Measurements from ENCODE around the gene PDE4B. TPM values are rescaled to one million over a fixed set of nuclear protein-coding genes. Genes with fewer than 3 reads are reported as not detected.
"Not testable (repeated sequence)": the region's sequence is repeated elsewhere in the genome, so short reads cannot be mapped to it uniquely, and the experiment has no call there.

The PDE4B gene
- total RNA-seq, 1 donor from 2014 or later: 2.4 TPM

DNA sequence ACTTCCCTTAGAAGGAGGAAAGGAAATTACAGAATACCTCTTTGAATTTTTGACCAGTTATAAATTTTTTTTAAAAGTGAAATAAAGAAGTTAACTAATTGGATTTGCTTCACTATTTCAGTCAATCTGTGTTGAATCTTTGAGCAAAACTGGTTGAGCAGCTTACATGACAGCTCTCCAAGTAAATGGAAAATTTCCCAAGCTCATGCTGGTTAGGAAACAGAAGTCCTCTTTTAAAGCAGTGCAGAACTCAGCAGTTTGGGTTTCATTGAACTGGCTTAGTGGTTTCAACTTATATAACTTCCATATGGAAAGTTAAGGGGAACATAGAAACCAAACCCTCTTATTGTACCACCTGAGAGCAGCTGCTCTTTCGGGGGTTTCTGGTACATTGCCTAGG, 250.5 kb downstream of the PDE4B start:
- DNase-seq (ENCODE audit: low spot score) (no peak), ATAC-seq (no peak)

DNA sequence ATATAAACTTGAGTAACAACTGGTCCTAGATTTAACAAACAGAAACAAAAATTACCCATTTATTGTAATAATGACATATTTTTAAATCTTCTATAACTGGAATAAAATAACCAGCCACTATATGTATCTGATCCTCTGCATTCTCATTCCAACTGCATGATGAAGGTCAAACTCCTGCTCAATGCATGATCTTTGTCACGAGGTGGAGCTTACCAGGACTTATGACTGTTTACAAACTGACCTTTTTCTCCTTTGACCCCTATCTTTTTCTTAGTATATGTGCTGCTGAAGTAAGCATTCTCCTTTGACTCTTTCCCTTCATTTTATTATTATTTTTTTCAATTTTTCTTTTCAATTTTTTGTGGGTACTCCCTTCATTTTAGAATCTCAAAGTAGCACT, 252.2 kb downstream of the PDE4B start:
- ATAC-seq (no peak), DNase-seq (ENCODE audit: low spot score) (no peak)

DNA sequence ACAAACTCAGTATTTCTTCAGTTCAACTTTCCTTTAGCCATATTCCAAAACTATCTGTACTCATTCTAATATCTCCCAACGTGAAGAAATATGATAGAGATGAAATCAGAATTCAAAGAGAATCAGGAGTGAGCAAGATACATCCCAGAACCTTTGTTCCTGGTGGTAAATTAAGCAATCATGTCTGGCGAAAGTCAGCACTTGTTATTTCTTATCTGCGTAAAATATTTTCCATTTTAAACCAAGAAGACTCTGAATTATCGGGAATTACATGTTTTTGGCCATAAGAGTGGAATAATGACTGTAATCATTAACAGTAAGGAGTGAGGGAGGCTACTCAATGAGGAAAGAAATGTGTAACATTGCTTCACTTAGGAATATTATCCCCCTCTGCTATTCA, 253.7 kb downstream of the PDE4B start:
- ATAC-seq: no peak

DNA sequence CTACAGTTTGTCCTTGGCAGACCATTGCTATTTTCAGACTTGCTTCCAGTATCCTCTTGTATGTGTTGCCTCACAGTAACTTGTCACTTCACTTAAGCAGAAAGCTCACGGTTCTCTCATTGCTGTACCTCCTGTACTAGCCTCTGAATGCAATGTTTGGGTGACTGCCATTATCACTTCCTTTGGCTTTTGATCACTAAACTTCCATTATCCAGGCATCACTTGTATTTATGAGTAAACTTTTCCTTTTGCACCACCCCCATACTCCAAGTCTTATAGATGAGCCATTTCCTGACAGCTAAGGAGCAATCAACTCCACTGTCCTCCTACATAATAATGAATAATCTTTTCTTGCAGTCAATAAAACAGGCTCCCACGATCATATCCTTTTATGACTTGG, 255.3 kb downstream of the PDE4B start:
- ATAC-seq (no peak), DNase-seq (ENCODE audit: low spot score) (no peak)

More for the DNA sequence above, 253.7 kb downstream of the PDE4B start:
- DNase-seq (ENCODE audit: low spot score): no peak

DNA sequence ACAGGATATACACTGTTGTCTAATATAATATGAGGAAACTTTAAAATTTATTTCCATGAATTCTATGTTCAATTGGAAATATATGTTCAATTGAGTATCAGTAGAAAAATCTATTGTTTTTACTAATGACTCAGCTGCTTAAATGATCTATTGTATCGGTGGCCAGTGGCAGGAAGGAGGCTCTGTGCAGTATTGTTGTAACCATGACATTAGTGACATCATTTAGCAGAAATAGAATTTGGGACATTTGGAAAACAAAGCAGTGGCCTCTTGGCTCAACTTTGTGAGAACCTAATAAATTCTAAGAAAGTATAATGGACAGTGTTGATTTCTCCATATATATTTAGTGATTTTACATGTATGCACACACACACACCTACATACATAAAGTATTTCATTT, 257.4 kb downstream of the PDE4B start:
- ATAC-seq: no peak
- DNase-seq (ENCODE audit: low spot score): no peak

DNA sequence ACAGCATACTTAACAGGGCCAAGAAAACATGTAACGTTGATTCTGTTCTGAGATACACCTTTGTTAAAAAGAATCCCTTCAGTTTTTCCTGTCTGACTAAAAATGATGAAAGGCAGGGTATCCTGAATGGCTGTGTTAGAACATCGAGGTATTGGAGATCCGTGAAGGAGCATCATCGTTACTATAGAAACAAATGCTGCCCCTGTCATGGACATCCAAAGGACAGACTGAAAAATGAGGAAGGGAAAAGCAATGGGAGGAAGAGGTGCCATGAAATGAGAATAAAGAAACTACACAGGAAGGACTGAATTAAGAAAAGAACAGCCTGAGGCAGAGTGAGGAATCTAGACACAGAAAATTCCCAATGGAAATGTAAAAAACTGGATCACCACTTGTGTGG, 257.9 kb downstream of the PDE4B start:
- no peak for ATAC-seq

DNA sequence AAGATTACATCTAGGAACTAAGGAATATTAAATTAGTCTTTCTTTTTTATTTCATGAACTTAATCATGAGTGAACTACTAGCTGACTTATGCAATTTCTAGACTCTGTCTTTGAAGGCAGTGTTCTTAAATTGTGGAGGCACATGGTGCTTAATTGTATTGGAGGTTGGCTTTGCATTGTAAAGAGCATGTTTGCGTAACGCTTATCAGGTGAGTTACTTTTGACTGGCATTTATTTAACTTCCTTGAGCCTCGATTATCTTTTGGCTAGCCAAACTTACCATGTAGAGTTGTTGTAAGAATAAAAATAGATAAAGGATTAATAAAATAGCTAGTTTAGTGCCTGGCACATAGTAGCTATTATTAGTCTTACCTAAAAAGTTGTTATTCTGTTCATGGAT, 262.4 kb downstream of the PDE4B start:
- ATAC-seq (no peak), DNase-seq (ENCODE audit: low spot score) (no peak)

More for the DNA sequence above, 257.9 kb downstream of the PDE4B start:
- DNase-seq (ENCODE audit: low spot score): no peak

DNA sequence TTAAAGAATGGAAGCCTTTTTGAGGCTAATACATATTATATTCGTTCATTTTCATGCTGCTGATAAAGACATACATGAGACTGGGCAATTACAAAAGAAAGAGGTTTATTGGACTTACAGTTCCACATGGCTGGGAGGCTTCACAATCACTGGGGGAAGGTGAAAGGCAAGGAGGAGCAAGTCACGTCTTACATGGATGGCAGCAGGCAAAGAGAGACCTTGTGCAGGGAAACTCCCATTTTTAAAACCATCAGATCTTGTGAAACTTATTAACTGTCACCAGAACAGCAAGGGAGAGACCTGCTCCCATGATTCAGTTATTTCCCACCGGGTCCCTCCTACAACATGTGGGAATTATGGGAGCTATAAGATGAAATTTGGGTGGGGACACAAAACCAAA, 264.8 kb downstream of the PDE4B start:
- DNase-seq (ENCODE audit: low spot score); ATAC-seq: not testable (repeated sequence)

DNA sequence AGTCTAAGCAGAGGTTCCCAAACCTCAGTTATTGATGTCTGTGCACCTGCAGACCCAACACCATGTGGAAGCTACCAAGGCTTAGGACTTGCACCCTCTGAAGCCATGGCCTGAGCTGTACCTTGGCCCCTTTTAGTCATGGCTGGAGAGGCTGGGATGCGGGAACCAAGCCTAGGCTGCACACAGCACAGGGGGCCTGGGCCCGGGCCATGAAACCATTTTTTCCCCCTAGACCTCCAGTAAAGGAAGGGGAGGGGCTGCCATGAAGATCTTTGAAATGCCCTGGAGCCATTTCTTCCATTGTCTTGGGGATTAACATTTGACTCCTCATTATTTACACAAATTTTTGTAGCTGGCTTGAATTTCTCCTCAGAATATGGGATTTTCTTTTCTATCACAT, 265.9 kb downstream of the PDE4B start:
- DNase-seq (ENCODE audit: low spot score): no peak

DNA sequence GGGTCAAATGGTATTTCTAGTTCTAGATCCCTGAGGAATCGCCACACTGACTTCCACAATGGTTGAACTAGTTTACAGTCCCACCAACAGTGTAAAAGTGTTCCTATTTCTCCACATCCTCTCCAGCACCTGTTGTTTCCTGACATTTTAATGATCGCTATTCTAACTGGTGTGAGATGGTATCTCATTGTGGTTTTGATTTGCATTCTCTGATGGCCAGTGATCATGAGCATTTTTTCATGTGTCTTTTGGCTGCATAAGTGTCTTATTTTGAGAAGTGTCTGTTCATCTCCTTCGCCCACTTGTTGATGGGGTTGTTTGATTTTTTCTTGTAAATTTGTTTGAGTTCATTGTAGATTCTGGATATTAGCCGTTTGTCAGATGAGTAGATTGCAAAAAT, 274.5 kb downstream of the PDE4B start:
- not testable (repeated sequence) for ATAC-seq

More for the DNA sequence above, 265.9 kb downstream of the PDE4B start:
- ATAC-seq: no peak

DNA sequence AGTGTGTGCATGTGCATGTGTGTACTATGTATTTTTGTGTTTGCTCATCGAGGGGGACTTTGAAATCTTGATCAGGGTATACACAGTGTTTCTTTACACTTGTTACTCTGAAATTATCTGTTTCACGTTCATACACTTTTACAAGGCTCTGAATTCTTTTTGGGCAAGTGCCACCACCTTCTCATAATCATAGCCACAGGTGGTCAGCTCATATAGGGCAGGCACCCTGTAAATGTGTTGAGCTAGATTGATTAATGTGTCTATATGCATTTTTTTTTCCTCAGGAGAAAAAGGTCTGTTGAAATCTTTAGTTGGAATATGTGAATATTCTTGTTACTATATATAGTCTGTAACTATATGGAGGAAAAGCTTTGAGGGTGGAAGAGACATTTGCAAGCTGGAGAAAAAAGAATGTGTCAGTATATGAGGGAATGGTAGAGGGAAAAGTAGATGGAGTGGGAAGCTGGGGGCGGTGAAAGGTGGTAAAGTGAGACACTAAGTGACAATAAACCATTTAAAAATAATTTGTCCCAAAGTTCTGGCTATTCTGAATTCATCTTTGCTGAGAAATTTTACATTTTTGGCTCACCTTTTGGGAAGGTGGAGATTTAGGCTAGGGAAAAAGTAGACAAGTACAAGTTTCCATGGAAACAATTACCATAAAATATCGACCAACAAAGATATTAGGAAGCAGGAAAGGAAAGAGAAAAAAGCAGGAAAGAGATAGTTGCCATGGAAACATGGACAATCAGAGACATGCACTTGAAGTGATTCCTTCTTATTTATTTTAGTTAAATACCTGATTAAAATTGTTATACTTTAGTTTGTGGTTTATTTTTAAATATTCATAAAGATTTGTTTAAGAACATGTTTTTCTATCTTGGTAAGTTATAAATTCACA, 277.5 kb downstream of the PDE4B start:
- no peak for DNase-seq (ENCODE audit: low spot score)

More for the DNA sequence above, 274.5 kb downstream of the PDE4B start:
- not testable (repeated sequence) for DNase-seq (ENCODE audit: low spot score)

DNA sequence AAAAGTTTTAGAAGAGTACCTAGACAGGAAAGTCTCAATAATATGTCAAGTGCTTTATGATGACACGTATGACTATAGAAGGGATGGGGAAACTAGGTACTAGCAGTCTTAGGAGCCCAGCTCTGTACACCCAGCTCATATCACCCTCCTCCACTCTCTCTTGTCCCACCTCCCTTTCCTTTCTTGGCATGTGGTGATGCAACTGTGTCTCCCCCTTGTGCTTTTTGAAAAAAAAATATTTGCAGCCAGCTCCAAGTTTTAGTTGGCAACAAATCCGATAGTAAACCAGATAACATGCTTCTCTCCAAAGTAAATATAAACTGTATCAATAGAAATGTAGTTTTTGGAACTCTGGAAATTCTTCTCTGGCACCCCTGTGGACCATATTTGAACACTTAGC, 280.7 kb downstream of the PDE4B start:
- ATAC-seq (no peak), DNase-seq (ENCODE audit: low spot score) (no peak)

More for the DNA sequence above, 277.5 kb downstream of the PDE4B start:
- ATAC-seq: no peak

DNA sequence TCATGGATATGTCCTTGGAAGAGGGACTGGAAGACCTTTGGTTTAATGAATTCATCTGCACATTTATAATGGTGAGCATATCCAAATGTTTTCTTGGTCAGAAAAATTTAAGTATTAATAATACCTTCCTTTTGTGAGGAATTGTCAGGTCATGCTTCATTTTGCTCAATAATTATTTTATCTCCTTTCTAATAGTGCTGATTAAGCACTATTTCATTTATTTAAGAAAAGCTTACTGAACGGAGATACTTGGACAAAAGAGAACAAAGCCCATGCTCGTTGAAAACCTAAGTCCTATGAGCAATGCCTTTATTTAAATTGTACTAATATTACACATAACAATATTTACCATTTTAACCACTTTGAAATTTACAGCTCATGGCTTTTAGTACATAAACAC, 281.5 kb downstream of the PDE4B start:
- no peak for ATAC-seq
- no peak for DNase-seq (ENCODE audit: low spot score)

DNA sequence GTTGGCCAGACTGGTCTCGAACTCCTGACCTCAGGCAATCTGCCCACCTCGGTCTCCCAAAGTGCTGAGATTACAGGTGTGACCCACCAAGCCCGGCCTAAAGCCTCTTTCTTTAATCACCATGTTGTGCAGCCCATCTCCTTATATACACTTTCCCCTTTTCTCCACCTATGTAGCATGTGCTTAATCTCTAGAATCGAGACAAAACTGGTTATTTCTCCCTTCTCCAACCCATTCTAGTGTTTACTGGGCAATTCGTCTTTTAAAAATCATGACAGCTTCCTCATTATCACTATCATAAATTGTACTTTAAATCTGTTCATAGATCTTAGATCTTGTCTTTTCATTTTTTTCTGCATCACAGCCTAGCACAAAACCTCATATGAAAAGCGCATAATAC, 285.7 kb downstream of the PDE4B start:
- DNase-seq (ENCODE audit: low spot score) (no peak), ATAC-seq (no peak)

DNA sequence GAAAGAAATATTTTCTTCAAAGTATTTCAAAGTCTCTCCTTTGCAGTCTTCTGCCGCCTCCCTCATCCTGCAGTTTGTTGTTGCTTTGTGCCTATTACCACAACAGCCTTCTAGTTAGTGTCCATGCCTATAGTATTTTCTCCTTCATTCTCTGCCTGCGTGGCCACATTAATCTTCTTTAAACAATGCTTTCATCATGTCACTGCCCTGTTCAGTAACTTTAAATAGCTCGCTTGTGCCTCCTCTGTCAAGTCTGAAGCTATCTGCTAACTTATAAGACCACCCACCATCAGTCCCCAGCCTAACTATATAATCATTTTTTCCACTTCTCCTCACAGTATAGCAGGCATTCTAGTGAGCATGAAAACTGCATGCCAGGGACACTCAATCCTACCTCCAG, 290.3 kb downstream of the PDE4B start:
- no peak for ATAC-seq
- DNase-seq (ENCODE audit: low spot score): no peak

DNA sequence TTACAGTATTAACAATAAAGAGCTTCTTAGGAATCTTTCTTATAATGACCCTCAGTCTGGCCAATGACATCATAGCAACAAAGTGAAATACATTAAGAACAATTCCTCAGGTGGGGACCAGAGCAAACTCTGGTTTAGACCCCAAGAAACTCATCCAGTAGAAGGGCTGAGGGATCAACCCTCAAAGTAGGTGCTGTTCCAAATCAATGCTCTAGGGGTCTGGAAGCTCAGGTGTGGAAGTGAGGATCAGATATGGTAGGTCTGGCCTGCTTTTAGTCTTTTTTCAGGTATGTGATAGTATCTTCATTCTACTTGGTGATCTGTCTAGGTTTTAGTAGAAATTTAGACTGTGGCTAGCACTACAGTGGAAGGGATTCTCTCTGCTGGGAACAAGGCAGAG, 291.7 kb downstream of the PDE4B start:
- no peak for ATAC-seq

DNA sequence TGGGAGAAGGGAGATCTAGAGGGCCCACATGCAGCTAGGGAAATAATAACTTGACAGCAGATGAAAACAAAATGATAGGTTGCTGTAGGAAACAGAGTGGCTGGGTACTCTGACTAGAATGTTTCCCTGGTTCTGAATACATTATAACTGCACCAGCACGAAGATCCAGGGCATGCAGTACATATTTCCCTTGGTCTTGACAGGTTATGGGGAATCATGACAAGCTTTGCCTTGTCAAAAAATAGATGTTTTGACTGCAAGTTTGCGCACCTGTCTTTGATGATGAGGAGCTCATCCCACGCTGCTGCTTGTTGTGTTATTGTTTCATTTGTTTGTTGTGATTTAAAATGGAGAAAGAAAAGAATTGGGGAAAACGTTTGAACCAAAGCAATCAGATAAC, 292.9 kb downstream of the PDE4B start:
- ATAC-seq (no peak), DNase-seq (ENCODE audit: low spot score) (no peak)

More for the DNA sequence above, 291.7 kb downstream of the PDE4B start:
- DNase-seq (ENCODE audit: low spot score): no peak

DNA sequence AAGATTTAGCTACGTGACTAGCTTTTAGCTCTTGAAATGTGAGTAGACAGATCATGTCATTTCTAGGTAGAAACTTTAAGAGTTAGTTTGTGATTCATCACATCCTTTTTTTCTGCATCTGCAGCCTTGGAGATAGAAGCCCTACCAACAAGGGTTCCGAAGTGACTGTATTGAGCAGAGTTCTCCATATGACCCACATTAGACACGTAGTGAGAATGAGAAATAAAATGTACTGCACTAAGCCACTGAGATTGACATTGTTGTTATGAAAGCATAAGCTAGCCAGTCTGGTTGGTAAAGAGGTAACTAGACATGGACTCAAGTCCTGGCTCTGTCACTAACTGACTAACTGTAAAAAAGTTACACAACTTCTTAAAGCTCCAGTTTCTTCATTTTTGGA, 296.1 kb downstream of the PDE4B start:
- ATAC-seq: no peak

DNA sequence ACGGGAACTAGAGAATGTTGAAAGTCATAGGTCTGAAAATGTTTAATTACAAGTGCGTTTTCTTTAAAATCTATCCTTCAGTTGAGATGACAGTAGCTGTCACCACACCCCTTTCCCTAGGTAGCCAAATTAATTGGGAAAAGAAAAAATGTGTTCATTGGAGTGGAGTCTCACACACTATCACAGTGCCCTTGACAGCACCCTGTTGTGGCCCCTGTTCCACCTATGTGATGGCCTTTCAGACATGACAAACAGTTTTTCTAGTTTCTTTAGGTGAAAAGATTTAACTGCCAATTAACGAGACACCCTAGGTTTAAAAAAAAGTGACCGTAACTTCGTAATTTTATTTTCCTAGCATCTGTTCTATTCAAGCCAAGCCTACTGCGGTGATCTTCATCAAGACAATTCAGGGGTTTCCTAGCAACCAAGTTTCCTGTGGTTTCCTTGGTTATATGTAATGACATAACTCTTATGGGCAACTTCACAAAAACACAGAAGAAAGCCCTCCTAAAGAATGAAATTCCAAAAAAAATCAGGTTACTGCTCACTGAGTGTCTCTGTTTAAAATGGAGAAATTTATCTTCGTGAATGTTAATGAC, 298.3 kb downstream of the PDE4B start:
- DNase-seq (ENCODE audit: low spot score): no peak
- ATAC-seq: no peak

More for the DNA sequence above, 296.1 kb downstream of the PDE4B start:
- no peak for DNase-seq (ENCODE audit: low spot score)

DNA sequence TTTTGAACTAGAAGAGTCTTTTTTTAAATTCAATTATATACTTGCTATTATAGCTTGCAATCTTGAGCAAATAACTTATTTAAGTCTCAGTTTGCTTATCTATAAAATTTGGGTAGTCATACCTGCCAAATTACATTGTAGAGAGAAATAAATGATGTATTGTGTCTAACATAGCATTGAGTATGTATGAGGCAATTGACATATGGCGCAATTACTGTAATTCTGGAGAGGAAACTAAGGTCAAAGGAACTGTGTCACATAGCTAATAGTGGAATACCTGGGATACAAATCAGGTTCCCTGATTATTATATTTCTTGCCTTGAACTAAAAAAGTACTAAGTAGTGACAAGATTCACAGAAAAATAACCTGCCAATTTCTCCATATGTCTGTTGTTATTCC, 302.5 kb downstream of the PDE4B start:
- ATAC-seq (no peak), DNase-seq (ENCODE audit: low spot score) (no peak)

DNA sequence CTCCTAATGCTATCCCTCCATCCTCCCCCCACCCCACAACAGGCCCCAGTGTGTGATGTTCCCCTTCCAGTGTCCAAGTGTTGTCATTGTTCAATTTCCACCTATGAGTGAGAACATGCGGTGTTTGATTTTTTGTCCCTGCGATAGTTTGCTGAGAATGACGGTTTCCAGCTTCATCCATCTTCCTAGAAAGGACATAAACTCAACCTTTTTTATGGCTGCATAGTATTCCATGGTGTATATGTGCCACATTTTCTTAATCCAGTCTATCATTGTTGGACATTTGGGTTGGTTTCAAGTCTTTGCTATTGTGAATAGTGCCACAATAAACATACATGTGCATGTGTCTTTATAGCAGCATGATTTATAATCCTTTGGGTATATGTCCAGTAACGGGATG, 308.3 kb downstream of the PDE4B start:
- not testable (repeated sequence) for DNase-seq (ENCODE audit: low spot score); ATAC-seq

DNA sequence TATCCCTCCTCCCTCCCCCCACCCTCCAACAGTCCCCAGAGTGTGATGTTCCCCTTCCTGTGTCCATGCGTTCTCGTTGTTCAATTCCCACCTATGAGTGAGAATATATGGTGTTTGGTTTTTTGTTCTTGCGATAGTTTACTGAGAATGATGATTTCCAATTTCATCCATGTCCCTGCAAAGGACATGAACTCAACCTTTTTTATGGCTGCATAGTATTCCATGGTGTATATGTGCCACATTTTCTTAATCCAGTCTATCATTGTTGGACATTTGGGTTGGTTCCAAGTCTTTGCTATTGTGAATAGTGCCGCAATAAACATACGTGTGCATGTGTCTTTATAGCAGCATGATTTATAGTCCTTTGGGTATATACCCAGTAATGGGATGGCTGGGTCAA, 311.4 kb downstream of the PDE4B start:
- ATAC-seq; DNase-seq (ENCODE audit: low spot score): not testable (repeated sequence)

All from left lobe of liver (tissue), 2 donors.